Right lobe of liver (tissue), 4 donors: ENCODE data around the gene MRAP.

ENCODE experiments used
- POLR2A ChIP-seq: fragments of 450-650 bp; IDR thresholded peaks from one replicate; pipeline ENCODE4 v1.6.1; 2017; ENCODE audit warnings: antibody characterized with exemption, mild to moderate bottlenecking
- TF ChIP-seq, protein P1 (sequence below), 4 donors: fragments of 200-600 bp in 3 of 4; fragments of 450-650 bp in 1 of 4; IDR thresholded peaks; one replicate each; pipeline versions ENCODE4 v1.5.1 to v1.8.0; 2016 to 2022; ENCODE audit warnings: antibody characterized with exemption in 4 of 4, mild to moderate bottlenecking in 2 of 4
- donor health status: DM: no; HTN: no; CAD: no.
- donor health status: DM: no; HTN: no; CAD: no.
- donor health status: DM: no; HTN: yes; CAD: no.

GRCh38 chr21:32352526-32352925 is 53.9 kb downstream of the MRAP start:
- TF ChIP-seq, protein P1, sequence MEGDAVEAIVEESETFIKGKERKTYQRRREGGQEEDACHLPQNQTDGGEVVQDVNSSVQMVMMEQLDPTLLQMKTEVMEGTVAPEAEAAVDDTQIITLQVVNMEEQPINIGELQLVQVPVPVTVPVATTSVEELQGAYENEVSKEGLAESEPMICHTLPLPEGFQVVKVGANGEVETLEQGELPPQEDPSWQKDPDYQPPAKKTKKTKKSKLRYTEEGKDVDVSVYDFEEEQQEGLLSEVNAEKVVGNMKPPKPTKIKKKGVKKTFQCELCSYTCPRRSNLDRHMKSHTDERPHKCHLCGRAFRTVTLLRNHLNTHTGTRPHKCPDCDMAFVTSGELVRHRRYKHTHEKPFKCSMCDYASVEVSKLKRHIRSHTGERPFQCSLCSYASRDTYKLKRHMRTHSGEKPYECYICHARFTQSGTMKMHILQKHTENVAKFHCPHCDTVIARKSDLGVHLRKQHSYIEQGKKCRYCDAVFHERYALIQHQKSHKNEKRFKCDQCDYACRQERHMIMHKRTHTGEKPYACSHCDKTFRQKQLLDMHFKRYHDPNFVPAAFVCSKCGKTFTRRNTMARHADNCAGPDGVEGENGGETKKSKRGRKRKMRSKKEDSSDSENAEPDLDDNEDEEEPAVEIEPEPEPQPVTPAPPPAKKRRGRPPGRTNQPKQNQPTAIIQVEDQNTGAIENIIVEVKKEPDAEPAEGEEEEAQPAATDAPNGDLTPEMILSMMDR (IDR thresholded peaks at IDR 0.05), result no peak
- no peak for TF ChIP-seq POLR2A
